ENCODE measurements around the gene RALGDS.
A peak's percentile ranks its signal among the peaks of the same experiment; 100 is the strongest.
"Not testable (repeated sequence)": the region's sequence is repeated elsewhere in the genome, so short reads cannot be mapped to it uniquely, and the experiment has no call there.

Gene RALGDS

DNA sequence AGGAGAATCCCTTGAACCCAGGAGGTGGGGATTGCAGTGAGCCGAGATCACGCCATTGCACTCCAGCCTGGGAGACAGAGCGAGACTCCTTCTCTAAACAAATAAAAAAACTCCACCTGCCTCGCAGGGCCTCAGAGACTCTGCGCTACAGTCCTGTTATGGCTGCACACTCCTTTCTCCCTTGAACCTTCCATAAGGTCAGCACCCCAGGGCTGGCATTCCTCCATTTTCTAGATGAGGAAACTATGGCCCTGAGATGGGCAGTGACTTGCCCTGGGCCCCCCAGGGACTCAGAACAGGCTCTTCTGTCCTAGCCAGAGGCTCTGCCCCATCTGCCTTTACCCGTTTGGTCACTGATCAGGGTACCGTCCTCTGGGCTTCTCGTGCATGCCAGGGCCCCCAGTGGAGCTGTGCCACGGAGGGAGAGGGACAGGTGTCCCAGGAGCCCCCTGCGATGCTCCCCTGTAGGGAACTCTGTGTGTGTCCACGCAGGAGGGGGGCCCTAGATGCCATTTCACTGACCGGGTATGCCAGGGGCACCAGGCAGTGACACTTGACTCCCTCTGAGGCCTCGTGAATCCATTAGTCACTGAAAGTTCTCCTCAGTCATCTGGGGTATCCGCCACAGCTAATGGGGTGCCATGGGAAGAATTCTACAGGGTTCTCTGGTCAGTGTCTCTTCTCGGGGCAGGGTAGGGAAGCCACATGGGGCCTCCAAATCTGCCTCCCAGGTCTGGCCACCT is 16.2 kb downstream of the RALGDS start:
- no peak for DNase-seq

DNA sequence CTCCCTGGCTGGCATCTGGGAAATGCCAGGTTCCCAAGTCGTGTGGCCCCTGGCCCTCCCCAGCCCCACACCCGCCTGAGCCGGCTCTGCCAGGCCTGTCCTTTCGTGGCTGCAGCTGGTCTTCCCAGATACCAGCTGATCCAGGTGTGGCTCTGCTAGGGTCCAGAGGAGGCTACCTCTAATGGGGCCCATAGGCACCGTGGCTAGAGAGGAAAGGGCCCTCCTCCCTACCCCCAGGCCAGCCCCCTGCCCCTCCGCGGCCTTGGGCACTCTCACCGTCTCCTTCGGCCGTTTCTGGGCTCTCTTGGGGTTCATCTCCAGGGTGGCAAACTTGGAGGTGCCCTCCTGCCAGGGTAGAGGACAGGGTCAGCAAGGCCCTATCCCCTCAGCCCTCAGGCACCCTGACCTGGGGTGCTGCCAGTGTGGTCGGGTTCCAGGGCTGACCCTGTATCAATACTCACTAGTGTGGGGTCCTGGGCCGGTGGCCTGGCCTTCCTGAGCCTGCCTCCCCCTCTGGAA is 17.0 kb downstream of the RALGDS start:
- DNase-seq, result no peak

DNA sequence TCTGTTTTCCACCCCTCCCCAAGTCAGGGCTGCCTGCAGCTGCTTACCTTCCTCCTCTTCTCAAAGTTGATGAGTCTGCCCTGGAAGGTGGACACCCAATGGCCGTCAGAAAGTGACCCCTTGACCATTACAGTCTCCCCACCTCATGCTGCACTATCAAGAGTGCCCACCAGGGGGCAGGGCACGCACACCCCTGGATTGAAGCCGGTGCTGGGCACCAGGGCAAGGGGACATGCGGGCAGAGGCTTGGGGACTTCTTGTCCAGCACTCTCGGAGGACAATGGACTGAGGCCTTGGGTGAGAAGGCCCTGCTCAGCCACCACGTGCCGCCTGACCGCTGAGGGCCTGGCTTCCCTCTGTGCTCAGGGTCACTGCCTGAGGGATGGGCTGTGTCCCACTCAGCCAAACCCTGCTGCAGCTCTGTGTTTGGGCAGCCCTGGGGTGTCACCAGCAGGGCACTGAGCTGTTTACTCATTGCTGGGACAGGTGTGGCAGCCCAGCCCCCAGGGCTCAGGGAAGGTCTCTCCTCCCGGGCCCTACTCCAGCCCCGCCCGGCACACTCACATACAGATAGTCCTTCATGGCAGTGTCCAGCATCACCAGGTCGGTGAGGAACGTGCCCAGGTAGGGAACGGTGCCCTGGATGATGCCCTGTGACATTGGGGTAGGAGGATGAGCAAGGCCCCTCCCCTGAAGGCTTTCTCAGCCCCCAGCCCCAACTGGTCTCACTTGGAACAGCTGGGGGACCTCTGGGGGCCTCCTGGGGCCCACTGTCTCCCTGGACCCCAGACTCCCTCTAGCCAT is 17.7 kb downstream of the RALGDS start:
- no peak for DNase-seq

DNA sequence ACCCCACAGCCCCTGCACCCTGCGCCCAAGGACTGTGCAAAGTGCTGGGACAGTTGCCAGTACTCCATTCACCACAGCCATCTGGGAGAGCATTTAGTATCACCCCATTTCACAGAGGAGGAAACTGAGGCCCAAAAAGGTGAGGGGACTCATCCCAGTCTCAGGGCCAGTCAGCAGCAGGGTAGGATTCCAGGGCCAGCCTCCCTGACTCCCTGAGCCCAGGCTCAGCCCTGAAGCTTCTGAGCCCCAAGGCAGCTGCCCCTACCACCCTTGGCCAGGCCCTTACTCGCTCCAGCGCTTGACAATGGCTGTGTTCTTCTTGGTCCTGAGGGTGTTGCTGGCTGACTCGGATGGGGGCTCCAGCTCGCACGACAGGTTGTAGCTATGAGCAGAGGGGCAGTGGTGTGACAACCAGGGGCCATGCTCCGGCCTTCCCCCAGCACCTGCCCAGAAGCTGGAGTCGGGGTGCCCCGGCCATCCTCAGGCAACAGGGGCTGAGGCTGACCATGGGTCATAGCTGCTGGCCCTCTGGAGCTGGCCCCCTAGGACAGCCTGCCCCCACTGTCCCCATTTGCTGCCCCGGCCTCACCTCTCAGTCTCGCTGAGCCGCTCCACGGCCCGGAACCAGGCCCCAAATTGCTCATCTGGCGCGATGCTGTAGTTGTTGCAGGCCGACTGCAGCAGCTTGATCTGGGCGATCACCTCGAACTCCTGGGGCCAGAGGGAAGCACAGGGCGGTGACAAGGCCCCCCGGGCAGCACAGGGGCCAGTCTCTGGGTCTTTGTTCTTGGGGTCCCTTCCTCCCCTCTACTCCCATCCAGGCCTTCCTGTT is 18.6 kb downstream of the RALGDS start:
- no peak for DNase-seq

DNA sequence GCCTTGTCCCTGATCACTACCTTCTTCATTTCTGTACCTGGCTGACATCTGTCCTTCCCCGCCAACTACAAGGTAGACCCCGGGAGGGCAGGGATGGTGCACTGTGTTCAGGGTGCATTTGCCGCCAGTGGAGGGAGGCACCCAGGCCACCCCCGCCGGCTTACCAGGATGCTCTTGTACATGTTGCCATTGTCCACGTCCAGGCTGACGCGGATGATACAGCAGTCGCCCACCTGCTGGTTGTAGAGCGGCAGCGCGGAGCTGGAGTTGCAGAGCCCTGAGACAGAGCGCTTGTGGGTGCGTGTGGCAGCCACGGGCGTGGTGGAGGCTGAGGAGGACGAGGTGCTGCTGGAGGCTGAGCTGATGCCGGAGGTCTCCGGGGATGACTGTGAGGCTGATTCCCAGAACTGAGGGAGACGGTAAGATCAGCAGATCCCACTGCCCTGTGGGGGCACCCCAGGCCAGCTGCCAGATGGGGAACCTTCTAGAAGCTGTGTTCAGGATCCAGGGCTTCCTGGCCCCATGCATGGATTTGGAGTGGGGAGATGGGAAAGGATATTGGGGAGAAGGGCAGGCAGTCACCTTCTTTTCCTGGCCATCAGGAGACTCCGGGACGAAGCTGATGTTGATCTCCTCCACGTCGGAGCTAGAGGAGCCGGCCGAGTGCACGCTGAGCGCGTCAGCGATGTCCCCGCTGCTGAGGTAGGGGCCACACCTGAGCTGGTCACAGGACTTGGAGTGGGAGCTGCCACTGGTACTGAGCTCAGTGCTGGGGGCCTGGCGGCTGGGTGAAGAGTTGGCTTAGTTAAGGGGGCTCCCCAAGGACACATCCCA is 19.5 kb downstream of the RALGDS start:
- no peak for DNase-seq

DNA sequence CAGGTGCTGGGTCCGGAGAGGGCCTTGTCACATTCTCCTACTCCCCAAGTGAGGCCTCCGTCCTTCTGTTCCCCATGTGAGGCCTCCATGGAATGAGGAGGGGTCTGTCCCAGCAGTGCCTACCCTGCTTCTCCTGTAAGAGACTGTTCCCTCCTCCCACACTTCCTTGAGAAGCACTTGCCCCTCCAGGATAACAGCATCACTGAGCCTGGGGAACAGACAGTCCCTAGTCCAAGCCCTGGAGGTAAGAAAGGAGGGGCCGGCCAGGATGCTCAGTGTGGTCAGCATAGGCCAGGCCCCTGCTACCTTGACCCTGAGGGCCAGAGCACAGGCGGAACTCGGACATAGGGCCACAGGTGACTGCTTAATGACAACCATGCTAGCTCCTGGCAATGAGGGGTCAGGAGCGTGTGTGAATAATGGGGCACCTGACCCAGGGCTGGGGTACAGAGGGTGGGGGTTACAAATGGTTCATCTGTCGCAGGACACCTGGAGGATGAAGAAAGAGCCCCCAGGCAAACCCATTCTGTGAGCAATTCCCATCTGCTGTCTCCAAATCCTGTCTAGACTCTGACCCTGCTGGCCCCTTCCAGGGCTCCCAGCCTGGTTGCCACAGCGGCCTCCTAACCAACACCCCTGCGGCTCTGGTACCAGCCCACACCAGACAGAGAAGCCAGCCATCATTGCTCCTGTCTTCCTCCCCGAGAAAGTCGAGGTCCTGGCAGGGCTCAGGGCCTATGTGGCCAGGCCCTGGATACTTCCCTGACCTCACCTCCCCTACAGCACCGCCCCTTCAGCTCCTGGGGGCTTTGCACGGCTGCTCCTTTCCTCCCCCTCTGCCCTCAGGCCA is 20.3 kb downstream of the RALGDS start:
- DNase-seq, result no peak

DNA sequence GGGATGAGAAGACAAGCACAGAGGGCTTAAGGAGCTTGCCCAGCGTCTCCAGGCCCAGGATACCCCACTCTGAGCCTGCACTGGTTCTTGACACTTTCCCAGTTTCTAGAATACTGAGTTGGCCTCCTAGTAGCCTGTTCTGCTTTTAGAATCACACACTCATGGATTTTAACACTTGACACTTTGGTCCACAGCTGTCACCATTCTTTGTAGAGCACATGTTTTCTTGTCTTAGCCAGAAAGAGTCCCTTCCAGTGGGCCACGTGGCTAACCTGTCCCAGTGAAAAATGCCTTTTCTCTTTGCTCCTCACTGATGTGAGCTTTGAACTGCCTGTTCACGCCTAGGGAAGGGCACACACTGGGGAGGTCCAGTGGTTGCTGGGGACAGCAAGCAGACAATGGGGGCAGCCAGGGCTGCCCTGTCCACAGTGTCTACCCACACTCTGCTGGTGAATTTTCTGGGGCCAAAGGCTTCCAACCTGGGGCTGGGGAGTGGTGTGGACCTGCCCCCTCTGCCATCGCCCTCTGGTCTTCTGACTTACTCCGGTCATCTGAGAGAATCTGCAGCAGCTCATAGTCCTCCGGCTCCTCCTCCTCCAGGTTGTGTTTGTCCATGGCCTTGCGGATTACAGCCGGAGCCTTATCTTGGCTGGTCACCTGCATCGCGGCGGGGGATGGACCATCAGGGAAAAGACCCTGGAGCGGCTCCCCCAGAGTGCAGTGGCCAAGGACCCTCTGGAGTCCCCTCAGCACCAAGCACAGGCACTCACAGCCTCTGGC is 21.1 kb downstream of the RALGDS start:
- DNase-seq, result no peak

DNA sequence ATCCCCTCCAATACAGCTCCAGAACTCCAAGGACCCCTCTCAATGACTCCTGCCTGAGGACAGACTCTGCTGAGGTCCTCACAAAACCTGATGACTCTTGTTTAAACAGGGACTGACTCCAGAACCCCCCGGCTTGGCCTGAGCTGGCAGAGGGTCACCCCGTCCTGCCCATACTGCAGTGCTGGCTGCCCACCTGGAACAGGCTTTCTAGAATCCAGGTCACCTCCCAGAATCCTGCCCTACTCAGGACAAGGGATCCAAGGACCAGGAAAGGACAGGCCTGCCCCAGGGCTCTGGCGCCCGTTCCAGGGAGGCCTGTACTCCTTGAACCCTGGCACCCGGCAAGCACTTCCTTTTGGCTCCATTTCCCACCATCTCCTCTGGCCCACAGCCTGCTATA is 22.2 kb downstream of the RALGDS start:
- DNase-seq, result no peak

DNA sequence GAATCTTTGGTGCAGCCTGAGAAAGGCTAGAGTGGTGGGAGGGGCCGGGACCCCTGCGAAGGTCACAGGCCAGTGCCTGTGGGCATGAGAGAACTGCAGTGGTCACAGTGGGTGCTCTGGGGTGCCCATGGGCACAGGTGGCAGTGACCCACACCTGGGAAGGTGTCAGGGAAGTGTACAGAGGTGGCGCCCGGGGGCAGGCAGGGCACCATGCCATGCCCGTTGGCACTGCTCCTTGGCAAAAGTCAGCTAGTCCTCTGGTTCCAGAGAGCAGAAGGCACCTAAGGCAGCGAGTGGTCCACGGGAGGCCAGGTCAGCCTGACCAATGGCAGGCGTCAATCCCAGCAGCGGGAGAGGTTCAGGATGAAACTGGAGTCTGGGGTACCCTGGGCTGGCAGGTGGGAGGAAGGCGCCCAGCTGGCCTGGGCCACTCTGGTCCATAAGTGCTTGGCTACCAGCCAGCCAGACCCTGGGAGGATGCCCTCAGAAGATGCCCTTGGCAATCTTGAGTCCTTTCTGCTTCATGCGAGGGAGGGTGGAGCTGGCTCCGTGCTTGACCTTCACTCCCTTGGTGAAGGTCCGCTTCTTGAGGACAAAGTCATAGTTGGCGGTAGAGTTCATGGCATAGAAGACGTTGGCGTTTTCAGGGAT is 22.8 kb downstream of the RALGDS start:
- DNase-seq, result no peak

DNA sequence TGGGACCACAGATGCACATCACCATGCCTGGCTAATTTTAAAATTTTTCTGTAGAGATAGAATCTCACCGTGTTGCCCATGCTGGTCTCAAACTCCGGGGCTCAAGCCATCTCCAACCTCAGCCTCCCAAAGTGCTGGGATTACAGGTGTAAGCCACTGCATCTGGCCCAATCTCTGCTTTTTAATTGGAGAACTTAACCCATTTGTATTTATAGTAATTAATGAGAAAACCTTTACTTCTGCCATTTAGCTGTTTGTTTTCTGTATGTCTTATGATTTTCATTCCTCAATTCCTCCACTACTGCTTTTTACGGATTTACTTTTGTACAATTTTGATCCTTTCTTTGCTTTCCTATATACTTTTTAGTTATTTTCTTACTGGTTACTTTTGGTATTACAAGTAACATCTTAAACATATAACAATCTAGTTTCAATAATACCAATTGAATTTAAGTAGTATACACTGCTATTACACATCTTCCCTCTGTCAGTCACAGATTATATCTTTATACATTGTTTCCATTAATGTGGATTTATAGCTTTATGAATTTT is 26.1 kb downstream of the RALGDS start:
- DNase-seq, result no peak

DNA sequence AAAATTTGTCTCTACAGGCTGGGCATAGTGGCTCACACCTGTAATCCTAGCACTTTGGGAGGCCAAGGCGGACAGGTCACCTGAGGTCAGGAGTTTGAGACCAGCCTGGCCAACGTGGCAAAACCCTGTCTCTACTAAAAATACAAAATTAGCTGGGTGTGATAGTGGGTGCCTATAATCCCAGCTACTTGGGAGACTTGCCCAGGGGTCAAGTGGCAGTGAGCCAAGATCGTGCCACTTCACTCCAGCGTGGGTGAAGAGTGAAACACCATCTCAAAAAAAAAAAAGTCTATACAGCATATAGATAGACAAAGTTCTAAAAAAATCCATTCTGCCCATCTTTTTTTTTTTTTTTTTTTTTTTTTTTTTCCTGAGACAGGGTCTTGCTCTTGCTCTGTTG is 26.7 kb downstream of the RALGDS start:
- not testable (repeated sequence) for DNase-seq

DNA sequence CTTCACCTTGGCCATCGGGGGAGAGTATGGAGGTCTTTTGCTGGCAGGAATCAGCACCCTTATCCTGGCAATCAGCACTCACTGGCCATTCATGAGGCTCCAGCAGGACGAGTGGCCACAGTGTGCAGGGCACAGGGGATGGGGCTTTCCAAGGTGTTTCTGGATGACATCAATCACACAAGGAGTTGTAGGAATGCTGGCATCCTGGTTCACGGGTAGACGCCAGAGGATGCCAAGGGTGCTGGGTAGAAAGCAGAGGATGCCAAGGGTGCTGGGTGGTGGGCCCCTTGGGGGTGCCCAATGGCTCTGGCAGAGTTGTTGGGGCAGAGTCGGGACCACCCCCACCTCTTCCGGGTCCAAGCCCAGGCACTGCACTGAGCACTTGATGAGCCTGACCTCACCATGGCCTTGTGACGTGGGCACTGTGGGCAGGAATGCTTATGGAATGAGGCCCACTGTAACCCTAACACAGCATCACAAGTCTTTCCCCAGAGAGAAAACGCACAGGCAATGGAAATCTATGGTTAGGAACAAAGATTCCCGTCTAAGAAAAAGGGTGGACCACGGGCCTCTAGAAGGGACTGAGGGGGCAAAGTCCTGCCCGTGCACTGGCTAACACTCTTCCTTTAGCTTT is 30.2 kb downstream of the RALGDS start:
- no peak for DNase-seq

DNA sequence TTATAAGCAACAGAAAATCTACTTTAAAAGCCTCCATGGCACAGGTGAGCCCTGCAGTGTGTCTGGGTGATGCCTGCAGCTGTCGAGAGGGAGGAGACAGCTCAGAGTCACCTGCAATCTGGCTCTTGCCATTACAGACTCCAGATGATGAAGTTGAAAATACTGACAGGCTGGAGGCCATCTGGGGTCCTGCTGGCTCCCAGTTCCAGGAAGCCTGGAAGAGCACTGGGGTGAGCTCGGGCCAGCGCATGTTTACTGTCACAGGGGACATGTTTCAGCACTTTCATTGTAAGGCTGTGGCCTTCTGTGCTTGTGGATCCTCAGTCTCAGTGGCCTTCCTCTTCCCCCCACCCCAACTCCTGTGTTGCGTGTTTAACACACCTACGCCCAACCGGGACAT is 30.9 kb downstream of the RALGDS start:
- DNase-seq, result no peak

DNA sequence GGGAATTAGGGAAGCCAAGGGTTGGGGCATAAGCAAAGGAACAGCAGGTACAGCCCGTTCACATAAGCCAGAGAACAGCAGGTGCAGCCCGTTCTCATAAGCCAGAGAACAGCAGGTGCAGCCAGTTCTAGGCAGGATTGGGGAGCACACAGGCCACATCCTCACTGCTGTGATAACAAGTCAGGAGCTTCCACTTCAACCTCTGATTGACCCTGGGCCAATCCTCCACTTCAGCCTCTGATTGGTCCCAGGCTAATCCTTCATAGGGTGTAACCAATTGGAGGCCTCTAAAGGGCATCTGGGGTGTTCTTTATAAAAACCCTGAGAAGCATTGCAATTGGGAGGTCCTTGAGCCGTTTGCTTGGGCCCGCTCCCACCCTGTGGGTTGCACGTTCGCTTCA is 31.8 kb downstream of the RALGDS start:
- peak in 1 of 2 experiments; percentile 59 for DNase-seq

DNA sequence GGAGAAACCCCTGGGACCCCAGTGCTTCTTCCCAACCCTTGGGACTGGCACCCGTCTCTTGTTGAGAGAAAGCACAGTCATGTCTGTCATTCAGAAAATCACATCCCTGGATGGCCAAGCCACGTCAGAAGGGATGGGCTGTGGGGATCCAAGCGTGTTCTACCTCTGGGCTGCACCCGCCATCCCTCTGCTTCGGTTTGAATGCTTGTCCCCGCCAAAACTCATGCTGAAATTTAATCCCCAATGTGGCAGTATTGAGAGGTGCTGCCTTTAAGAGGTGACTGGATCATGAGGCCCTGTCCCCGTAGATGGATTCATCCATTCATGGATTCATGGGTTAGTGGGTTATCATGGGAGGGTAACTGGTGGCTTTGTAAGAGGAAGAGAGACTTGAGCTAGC is 32.3 kb downstream of the RALGDS start:
- no peak for DNase-seq

DNA sequence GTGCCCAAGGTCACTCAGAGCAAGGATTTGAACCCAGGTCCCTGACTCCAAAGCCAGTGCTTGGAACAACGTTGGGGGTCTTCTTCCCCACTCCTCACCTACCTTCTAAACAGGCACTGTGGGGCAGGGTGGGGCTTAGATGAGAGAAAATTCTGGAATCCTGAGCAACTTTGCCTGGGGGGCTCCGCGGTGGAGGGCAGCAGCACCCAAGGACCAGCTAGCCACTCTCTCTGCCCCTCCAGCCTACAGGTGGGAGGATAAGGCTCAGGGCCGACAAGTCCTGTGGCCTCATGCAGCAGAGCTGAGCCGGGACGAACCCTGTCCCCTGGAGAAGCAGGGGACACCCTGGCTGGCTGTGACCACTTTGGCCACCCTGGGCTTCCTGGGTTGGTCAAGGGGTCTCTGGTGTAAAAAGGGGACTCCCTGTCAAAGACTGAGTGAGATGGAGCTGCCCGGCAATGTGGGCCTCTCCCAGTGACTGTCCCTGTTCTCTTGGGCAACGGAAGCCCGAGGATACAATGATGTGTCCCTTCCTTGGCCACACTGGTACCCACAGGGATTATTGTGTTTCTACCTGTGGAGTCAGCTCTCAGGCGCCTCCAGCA is 32.8 kb downstream of the RALGDS start:
- DNase-seq, result no peak

DNA sequence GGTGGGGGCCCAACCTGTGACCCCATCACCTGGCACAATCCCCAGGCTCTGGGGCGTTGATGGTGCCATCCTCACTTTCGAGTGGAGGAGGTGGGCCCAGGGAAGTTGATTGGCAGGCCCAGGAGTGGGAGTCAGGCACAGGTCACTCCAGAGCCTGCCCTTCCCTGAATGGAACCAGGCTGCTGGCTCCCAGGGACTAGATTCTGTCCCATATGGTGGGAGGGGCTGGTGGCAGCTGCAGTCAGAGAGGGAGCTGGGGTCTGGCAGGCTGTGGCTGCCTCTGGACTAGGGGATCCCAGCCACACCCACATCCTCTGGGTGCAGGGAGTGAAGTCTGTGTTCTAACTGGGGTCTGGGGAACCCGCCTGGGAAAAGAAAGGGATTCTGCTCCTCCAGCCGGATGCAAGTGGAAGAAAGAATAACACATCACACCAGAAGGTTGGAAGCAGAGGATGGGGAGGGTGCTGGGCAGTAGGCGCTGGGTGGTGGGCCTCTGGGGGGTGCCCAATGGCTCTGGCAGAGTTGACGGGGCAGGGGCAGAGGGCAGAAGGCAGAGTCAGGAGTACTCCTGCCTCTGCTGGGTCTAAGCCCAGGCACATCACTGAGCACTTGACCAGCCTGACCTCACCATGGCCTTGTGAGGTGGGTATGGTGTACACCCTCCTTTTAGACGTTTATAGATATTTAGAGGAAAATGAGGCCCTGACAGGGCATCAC is 33.5 kb downstream of the RALGDS start:
- no peak for DNase-seq

DNA sequence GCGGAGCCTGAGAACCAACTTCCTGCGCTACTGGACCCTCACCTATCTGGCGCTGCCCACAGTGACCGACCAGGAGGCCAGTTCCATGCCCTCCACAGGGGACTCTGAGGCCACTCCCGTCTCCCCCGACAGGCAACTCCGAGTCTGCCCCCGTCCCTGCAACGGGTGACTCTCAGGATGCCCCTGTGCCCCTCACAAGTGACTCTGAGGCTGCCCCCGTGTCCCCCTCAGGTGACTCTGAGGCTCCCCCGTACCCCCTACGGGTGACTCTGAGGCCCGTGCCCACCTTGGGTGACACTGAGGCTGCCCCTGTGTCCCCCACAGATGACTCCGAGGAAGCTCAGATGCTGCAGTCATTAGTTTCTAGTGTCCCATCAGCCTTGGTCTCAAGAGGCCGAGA is 34.1 kb downstream of the RALGDS start:
- DNase-seq, result no peak
